ENCODE data around the gene RAB6B. TPM values are rescaled to one million over a fixed set of nuclear protein-coding genes. Genes with fewer than 3 reads are reported as not detected.

Gene RAB6B
- total RNA-seq, 1 experiment from 2014 or later = 0.52 TPM

DNA sequence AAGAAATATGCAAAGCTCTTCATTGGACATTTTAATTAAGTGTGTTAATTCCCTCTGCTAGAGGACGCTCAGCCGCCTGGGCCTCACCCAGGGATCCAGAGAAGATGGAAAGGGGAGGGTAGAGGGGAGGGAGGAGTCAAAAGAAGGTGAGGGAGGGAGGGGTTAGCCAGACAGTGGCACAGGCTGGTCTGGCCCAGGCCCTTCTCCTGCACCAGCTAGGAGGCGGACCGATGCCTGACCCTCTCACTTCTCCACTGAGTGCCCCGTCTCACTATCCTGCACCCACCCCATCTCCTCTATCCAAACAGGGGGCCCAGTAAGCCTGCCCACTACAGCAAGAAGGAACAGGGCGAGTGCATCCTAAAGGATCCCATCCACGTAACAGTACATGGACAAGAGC lies 22.9 kb downstream of the RAB6B start:
- CTCF ChIA-PET = no interaction called here
- intact Hi-C loops (cut with micrococcal nuclease; ENCODE audit: unreplicated experiment) = no loop called here

GRCh38 chr3:133872161-133872560 lies 23.5 kb downstream of the RAB6B start:
- Histone ChIP-seq H3K27me3 (ENCODE audit: insufficient read depth, low read depth) (peaks cover 11% of the 10 kb centered on the region; the same call in 1 of the 2 replicates), H3K27ac (no peak overlapping the region), H3K9me3 (ENCODE audit: insufficient read depth, low read depth) (no peaks in the 10 kb centered on the region), H2AFZ (no peak overlapping the region), H3K4me2 (no peak overlapping the region), H3K9me2 (ENCODE audit: insufficient read depth) (no peaks in the 10 kb centered on the region), H3K79me2 (ENCODE audit: low read depth) (no peaks in the 10 kb centered on the region), H3K4me3 (no peak overlapping the region), H3K36me3 (ENCODE audit: low read depth) (no peaks in the 10 kb centered on the region), H4K20me1 (ENCODE audit: insufficient read depth) (no peaks in the 10 kb centered on the region), H3F3A (ENCODE audit: insufficient read depth, low read depth) (no peaks in the 10 kb centered on the region), H3K4me1 (replicated peaks; ENCODE audit: insufficient read depth) (no peaks in the 10 kb centered on the region)
- ChIA-PET CTCF (interaction anchor here (0.6 kb wide), 1 partner anchor 439 kb away, joined by 7 read pairs; no protein-coding TSS in a partner anchor), POLR2A (ENCODE audit: unreplicated experiment) (interaction anchor here (0.6 kb wide), 1 partner anchor 274 kb away, joined by 5 read pairs; no protein-coding TSS in a partner anchor)
- no TSS peak for BruUV-seq (replicated peaks)
- intact Hi-C loops (cut with micrococcal nuclease; ENCODE audit: unreplicated experiment) = no loop called here
- TF ChIP-seq EZH2 (IDR thresholded peaks at IDR 0.05; ENCODE audit: low read depth) = no peak
- TF ChIP-seq CTCF (conservative IDR thresholded peaks at IDR 0.05) = no peak
- DNase-seq = no peak

More for the DNA sequence above, 22.9 kb downstream of the RAB6B start:
- no peak for DNase-seq
- TF ChIP-seq CTCF (conservative IDR thresholded peaks at IDR 0.05) = no peak
- no peak for TF ChIP-seq EZH2 (IDR thresholded peaks at IDR 0.05; ENCODE audit: low read depth)
- H3K4me3 ChIP-seq = no peak overlapping the region
- no peak overlapping the region for H2AFZ ChIP-seq
- no peaks in the 10 kb centered on the region for H4K20me1 ChIP-seq (ENCODE audit: insufficient read depth)
- POLR2A ChIA-PET (ENCODE audit: unreplicated experiment) = interaction anchor here (0.6 kb wide), 1 partner anchor 274 kb away, joined by 5 read pairs; no protein-coding TSS in a partner anchor
- no peak overlapping the region for H3K27ac ChIP-seq
- no peak overlapping the region for H3K4me2 ChIP-seq
- no peaks in the 10 kb centered on the region for H3K9me2 ChIP-seq (ENCODE audit: insufficient read depth)
- H3K4me1 ChIP-seq (replicated peaks; ENCODE audit: insufficient read depth) = no peaks in the 10 kb centered on the region
- no peaks in the 10 kb centered on the region for H3F3A ChIP-seq (ENCODE audit: insufficient read depth, low read depth)
- H3K27me3 ChIP-seq (ENCODE audit: insufficient read depth, low read depth) = peaks cover 11% of the 10 kb centered on the region; the same call in 1 of the 2 replicates
- BruUV-seq (replicated peaks) = no TSS peak
- no peaks in the 10 kb centered on the region for H3K79me2 ChIP-seq (ENCODE audit: low read depth)
- H3K36me3 ChIP-seq (ENCODE audit: low read depth) = no peaks in the 10 kb centered on the region
- H3K9me3 ChIP-seq (ENCODE audit: insufficient read depth, low read depth) = no peaks in the 10 kb centered on the region

GRCh38 chr3:133871368-133872090 lies 24.2 kb downstream of the RAB6B start:
- Histone ChIP-seq H2AFZ (no peak overlapping the region), H4K20me1 (ENCODE audit: insufficient read depth) (no peaks in the 10 kb centered on the region), H3K36me3 (ENCODE audit: low read depth) (no peaks in the 10 kb centered on the region), H3K79me2 (ENCODE audit: low read depth) (no peaks in the 10 kb centered on the region), H3K4me3 (no peak overlapping the region), H3K4me1 (replicated peaks; ENCODE audit: insufficient read depth) (no peaks in the 10 kb centered on the region), H3K27me3 (ENCODE audit: insufficient read depth, low read depth) (peaks cover 11% of the 10 kb centered on the region; the same call in 1 of the 2 replicates), H3F3A (ENCODE audit: insufficient read depth, low read depth) (no peaks in the 10 kb centered on the region), H3K4me2 (no peak overlapping the region), H3K27ac (no peak overlapping the region), H3K9me2 (ENCODE audit: insufficient read depth) (no peaks in the 10 kb centered on the region), H3K9me3 (ENCODE audit: insufficient read depth, low read depth) (no peaks in the 10 kb centered on the region)
- intact Hi-C loops (cut with micrococcal nuclease; ENCODE audit: unreplicated experiment) = no loop called here
- ChIA-PET CTCF (interaction anchor here (0.6 kb wide), 1 partner anchor 440 kb away, joined by 7 read pairs; no protein-coding TSS in a partner anchor), POLR2A (ENCODE audit: unreplicated experiment) (no interaction called here)
- TF ChIP-seq EZH2 (IDR thresholded peaks at IDR 0.05; ENCODE audit: low read depth) (no peak), CTCF (conservative IDR thresholded peaks at IDR 0.05) (no peak)
- no TSS peak for BruUV-seq (replicated peaks)
- DNase-seq = no peak

All from PC-9 (cell line).